Activated T-cell treated with anti-CD3 and anti-CD28 coated beads, Interleukin-2, amount 50 U/mL, for 72 hours (primary cell): ENCODE data around the gene CDKN1A. TPM values are rescaled to one million over a fixed set of nuclear protein-coding genes. Genes with fewer than 3 reads are reported as not detected.
A peak's percentile ranks its signal among the peaks of the same experiment; 100 is the strongest.
"Not testable (repeated sequence)": the region's sequence is repeated elsewhere in the genome, so short reads cannot be mapped to it uniquely, and the experiment has no call there.

Experiments used
- ATAC-seq, 2 donors: fragments of 150-1000 bp; cut with Tn5 transposase; replicated peaks in 1 of 2; 2 replicates each; pipeline ENCODE4 v1.10.0; 2021; ENCODE audit warnings: moderate library complexity in 2 of 2, mild to moderate bottlenecking in 1 of 2
- DNase-seq, 2 donors: peaks; one replicate each; pipeline ENCODE4 v3.0.0; 2021 to 2022; ENCODE audit warnings: mixed read lengths in 1 of 2
- H3K27ac Mint-ChIP-seq: one replicate; pipeline ENCODE4 v1.8.0; 2022; ENCODE audit warnings: mild to moderate bottlenecking, moderate library complexity, mixed read lengths
- H3K27me3 Mint-ChIP-seq: one replicate; pipeline ENCODE4 v1.8.0; 2022; ENCODE audit warnings: low read depth, mixed read lengths
- H3K36me3 Mint-ChIP-seq, 2 donors: one replicate each; pipeline ENCODE4 v1.8.0; 2022; ENCODE audit warnings: mixed read lengths in 2 of 2, mild to moderate bottlenecking in 1 of 2; ENCODE audit not compliant: insufficient read depth in 2 of 2
- H3K4me1 Mint-ChIP-seq: one replicate; pipeline ENCODE4 v1.8.0; 2022; ENCODE audit warnings: low read depth, mixed read lengths
- H3K4me3 Mint-ChIP-seq, 2 donors: one replicate each; pipeline ENCODE4 v1.8.0; 2022; ENCODE audit warnings: mild to moderate bottlenecking in 2 of 2, mixed read lengths in 2 of 2, moderate library complexity in 2 of 2
- H3K9me3 Mint-ChIP-seq, 2 donors: one replicate each; pipeline ENCODE4 v1.8.0; 2022; ENCODE audit warnings: mixed read lengths in 2 of 2
- total RNA-seq, 2 donors: library from RNA; stranded (reverse); gene quantifications; one replicate each; pipeline ENCODE4 v1.2.3, GENCODE V29; 2022

Gene CDKN1A
- total RNA-seq, 2 donors from 2014 or later: 59.9 to 60.4 TPM

DNA sequence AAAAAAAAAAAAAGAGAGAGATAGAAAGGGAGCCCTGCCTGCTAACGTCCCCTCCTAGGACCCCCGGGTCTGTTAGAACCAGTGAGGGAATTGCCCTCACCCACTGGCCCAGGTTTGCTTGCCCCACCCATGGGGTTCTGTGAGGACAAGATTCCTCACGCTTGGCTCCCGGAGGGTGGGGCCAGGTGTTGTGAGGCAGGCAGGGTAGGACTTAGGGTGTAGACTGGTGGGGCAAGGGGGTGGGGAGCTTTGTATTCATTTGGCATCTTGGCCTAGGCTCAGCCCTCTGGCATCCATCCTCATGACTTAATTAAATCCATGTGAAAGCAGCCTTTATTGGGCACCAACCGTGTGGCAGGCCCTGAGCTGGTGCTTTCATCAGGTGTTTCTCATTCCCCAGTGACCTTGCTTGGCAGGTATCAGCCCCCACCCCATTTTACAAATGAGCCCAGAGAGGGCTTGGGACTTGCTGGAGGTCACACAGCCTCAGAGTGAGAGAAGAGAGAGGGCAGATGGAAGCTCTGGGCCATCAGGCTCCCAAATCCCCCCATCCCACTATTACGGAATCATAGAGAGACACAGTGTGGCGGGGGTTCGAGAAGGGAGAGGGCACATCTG, 38.1 kb downstream of the CDKN1A start:
- no peak overlapping the region for H3K27ac Mint-ChIP-seq
- H3K36me3 Mint-ChIP-seq: no peaks in the 10 kb centered on the region
- no peaks in the 10 kb centered on the region for H3K4me1 Mint-ChIP-seq
- ATAC-seq (no peak), DNase-seq (no peak)
- H3K9me3 Mint-ChIP-seq: no peaks in the 10 kb centered on the region
- H3K4me3 Mint-ChIP-seq: no peak overlapping the region
- no peaks in the 10 kb centered on the region for H3K27me3 Mint-ChIP-seq

DNA sequence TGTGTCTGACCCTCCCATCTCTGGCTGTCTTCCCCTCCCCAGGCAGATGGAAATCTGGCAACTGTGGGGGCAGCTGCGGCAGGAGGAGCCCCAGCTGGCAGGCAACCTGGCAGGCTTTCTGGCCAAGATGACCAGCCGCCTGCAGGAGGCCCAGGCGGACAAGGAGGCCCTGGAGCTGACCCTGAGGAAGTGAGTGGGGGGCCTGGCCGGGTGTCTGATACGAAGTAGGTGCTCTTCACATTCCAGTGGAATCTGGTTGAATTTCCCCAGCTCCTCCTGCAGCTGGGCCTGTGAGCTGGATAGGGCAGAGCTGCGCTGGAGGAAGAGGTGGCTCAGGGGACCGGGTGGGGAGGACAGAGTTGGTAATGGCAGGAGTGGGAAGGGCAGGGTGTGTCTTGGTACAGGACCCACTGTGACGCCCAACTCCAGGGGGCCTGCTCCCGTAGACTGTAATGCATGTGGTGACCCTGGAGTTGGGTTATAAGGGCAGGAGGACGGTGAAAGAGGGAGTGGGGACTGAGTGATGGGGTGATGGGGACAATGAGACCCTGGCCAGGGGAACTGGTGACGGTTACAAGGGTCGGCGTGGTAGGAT, 38.8 kb downstream of the CDKN1A start:
- H3K36me3 Mint-ChIP-seq: no peaks in the 10 kb centered on the region
- ATAC-seq: no peak
- no peak overlapping the region for H3K27ac Mint-ChIP-seq
- no peaks in the 10 kb centered on the region for H3K4me1 Mint-ChIP-seq
- H3K9me3 Mint-ChIP-seq: no peaks in the 10 kb centered on the region
- no peak for DNase-seq
- H3K4me3 Mint-ChIP-seq: no peak overlapping the region
- H3K27me3 Mint-ChIP-seq: no peaks in the 10 kb centered on the region

DNA sequence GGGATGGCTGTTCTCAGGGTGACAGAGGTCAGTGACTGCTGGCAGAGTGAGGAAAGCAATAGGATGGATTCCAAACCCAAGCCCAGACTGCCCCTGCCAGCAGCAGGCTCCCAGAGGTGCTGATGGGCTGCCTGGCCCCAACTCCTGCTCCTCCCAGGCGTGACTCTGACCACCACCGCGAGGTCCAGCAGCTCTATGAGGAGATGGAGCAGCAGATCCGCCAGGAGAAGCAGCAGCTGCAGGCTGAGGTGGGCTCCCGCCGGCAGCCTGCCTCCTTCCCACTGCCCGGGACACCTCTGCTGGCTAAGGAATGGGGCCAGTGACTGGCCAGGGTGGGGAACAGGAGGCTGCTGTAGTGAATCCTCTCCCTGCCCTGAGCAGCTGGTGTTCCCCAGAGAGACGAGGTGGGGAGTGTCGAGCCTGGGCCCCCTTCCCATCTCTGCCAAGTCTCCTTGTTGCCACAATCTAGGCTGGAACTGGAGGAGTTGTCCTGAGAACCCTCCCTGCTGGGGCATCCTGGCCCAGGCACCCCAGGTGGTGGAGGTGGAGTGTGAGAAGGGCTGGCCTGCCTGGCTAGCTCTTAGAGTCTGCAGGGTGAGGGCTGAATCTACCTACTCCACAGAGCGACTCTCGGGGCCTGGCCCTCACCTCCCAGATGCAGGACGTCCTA, 39.5 kb downstream of the CDKN1A start:
- DNase-seq (no peak), ATAC-seq (no peak)
- Mint-ChIP-seq H3K4me1 (no peaks in the 10 kb centered on the region), H3K27ac (no peak overlapping the region), H3K4me3 (no peak overlapping the region), H3K27me3 (no peaks in the 10 kb centered on the region), H3K36me3 (no peaks in the 10 kb centered on the region), H3K9me3 (no peaks in the 10 kb centered on the region)

GRCh38 chr6:36718560-36718959, 40.0 kb downstream of the CDKN1A start:
- no peaks in the 10 kb centered on the region for H3K27me3 Mint-ChIP-seq
- H3K36me3 Mint-ChIP-seq: no peaks in the 10 kb centered on the region
- no peak overlapping the region for H3K4me3 Mint-ChIP-seq
- no peaks in the 10 kb centered on the region for H3K4me1 Mint-ChIP-seq
- H3K27ac Mint-ChIP-seq: no peak overlapping the region
- ATAC-seq: no peak
- no peaks in the 10 kb centered on the region for H3K9me3 Mint-ChIP-seq
- no peak for DNase-seq

DNA sequence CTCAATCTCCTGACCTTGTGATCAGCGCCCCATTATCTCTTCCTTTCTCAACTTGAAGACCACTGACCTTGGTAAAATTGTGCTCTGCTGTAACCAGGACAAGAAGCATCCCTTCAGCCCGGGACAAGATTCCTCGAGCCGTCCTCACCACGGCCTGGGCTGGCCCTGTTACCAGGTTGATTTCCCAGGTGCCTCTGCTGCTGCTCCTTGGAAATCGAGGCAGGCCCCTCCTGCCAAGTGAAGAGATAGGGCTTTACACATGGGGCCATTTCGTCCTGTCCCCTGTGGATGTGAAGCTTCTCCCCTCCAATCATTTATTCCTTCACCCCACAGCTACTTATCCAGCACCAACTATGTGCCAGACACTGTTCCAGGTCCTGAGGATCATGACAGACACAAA, 40.6 kb downstream of the CDKN1A start:
- Mint-ChIP-seq H3K27ac (no peak overlapping the region), H3K27me3 (no peaks in the 10 kb centered on the region), H3K4me1 (no peaks in the 10 kb centered on the region), H3K4me3 (no peak overlapping the region), H3K9me3 (no peaks in the 10 kb centered on the region), H3K36me3 (no peaks in the 10 kb centered on the region)
- DNase-seq (no peak), ATAC-seq (no peak)

DNA sequence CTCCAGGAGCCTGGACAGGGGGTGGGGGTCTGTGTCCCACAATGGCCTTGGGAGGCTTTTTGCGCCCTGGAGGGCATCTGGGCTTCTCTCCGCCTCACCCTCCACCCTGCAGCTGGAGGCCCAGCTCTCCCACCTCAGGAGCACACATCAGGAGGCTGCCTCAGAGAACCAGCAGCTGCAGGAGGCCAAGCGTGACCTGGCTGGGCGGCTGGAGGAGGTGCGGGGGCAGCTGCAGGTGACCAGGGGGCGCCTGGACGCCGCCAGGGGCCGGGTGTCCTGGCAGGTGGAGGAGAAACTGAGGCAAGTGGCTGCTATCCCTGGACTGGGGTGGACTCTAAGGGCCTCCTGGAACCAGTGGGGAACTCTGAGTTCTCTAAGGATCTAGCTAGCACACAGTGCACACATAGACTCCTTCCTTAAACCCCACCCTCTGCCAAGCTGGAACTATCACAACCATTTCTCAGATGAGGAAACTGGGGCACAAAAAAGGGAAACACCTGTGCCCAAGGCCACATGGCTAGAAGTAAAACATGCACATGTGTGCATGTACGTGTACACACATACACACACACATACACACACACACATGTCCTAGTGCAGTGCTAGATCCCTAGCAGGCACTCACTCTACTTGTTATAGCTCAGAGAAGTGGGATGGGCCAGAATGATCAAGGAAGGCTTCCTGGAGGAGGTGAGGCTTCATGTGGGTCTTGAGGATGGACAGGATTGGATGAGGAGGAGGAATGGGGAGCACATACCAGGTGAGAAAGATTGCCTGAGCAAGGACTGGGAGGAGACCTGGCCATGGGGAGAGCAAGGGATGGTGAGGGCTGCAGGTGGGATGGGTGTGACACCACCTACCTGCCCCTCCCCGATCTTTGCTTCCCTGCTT, 42.0 kb downstream of the CDKN1A start:
- Mint-ChIP-seq H3K9me3 (no peaks in the 10 kb centered on the region), H3K4me1 (peaks cover 11% of the 10 kb centered on the region), H3K4me3 (no peak overlapping the region), H3K27ac (no peak overlapping the region), H3K36me3 (no peaks in the 10 kb centered on the region), H3K27me3 (no peaks in the 10 kb centered on the region)
- no peak for ATAC-seq
- no peak for DNase-seq

- Mint-ChIP-seq H3K4me3 (no peak overlapping the region), H3K36me3 (no peaks in the 10 kb centered on the region), H3K9me3 (no peaks in the 10 kb centered on the region), H3K27me3 (no peaks in the 10 kb centered on the region), H3K4me1 (peaks cover 15% of the 10 kb centered on the region), H3K27ac (no peak overlapping the region)
- no peak for ATAC-seq
- DNase-seq: no peak
Measured at GRCh38 chr6:36721369-36722140, 43.0 kb downstream of the CDKN1A start.

- H3K27me3 Mint-ChIP-seq: no peaks in the 10 kb centered on the region
- peaks cover 22% of the 10 kb centered on the region for H3K4me1 Mint-ChIP-seq
- ATAC-seq (no peak), DNase-seq (no peak)
- H3K36me3 Mint-ChIP-seq: no peaks in the 10 kb centered on the region
- no peaks in the 10 kb centered on the region for H3K9me3 Mint-ChIP-seq
- H3K27ac Mint-ChIP-seq: no peak overlapping the region
- H3K4me3 Mint-ChIP-seq: no peak overlapping the region
Measured at GRCh38 chr6:36722365-36722764, 43.9 kb downstream of the CDKN1A start.

GRCh38 chr6:36722879-36723278, 44.4 kb downstream of the CDKN1A start:
- Mint-ChIP-seq H3K27ac (no peak overlapping the region), H3K36me3 (no peaks in the 10 kb centered on the region), H3K4me1 (peaks cover 27% of the 10 kb centered on the region), H3K27me3 (no peaks in the 10 kb centered on the region), H3K9me3 (no peaks in the 10 kb centered on the region), H3K4me3 (no peak overlapping the region)
- DNase-seq (no peak), ATAC-seq (no peak)

DNA sequence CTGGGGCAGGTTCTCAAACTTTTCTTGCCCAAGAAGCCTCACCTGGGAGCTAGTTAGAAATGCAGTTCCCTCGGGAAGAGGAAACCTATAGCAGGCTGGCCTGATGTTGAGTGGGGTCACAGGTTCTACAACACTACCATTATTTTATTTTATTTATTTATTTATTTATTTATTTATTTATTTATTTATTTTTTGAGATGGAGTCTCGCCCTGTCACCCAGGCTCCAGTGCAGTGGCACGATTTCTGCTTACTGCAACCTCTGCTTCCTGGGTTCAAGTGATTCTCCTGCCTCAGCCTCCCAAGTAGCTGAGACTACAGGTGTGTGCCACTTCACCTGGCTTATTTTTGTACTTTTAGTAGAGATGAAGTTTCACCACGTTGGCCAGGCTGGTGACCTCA, 45.5 kb downstream of the CDKN1A start:
- H3K4me1 Mint-ChIP-seq: peaks cover 34% of the 10 kb centered on the region
- not testable (repeated sequence) for DNase-seq, H3K4me3 Mint-ChIP-seq

DNA sequence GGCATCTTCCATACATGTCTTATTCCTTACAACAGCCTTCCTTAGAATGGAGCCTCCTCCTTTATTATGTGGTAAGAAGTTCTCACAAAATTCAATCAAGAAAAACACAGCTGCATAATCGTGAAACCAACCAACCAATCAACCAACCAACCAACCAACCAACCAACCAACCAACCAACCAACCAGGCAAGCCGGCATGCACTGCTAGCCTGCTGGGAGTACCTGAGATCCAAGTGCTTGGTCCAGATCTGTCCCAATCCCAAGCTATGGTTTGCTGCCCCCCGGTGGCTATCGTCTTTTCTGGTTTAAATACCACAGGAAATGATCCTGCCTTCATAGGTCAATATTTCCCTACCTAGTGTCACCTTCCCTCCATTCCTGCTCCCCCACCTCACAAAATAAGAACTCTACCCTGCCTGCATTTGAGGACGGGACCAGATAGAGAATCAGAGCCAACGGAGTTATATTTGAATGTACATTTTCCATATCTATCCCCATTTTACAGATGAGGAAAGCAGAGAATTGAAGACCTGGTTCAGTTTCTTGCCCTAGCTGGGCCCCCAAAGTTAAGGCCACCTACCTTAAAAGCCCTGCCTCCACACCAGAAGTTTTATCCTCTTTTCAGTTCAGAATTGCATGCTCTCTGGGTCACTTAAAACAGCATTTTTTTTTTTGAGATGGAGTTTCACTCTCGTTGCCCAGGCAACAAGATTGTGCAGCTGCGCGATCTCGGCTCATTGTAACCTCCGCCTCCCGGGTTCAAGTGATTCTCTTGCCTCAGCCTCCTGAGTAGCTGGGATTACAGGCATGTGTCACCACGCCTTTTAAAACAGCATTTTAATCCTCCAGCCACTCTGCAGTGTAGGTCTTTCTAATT, 46.2 kb downstream of the CDKN1A start:
- no peaks in the 10 kb centered on the region for H3K9me3 Mint-ChIP-seq
- peak; percentile 25 to 49 for ATAC-seq

More for the DNA sequence above, 45.5 kb downstream of the CDKN1A start:
- H3K27ac Mint-ChIP-seq, H3K27me3 Mint-ChIP-seq, H3K36me3 Mint-ChIP-seq, H3K9me3 Mint-ChIP-seq, ATAC-seq: not testable (repeated sequence)

GRCh38 chr6:36725581-36725980, 47.1 kb downstream of the CDKN1A start:
- no peak overlapping the region for H3K4me3 Mint-ChIP-seq
- H3K4me1 Mint-ChIP-seq: peaks cover 34% of the 10 kb centered on the region
- ATAC-seq: no peak
- no peak overlapping the region for H3K27ac Mint-ChIP-seq
- no peak for DNase-seq
- H3K27me3 Mint-ChIP-seq: no peaks in the 10 kb centered on the region
- no peaks in the 10 kb centered on the region for H3K9me3 Mint-ChIP-seq
- no peaks in the 10 kb centered on the region for H3K36me3 Mint-ChIP-seq

More for the DNA sequence above, 46.2 kb downstream of the CDKN1A start:
- H3K27ac Mint-ChIP-seq: no peak overlapping the region
- peak; percentile 66 to 67 for DNase-seq
- H3K4me3 Mint-ChIP-seq: no peak overlapping the region
- no peaks in the 10 kb centered on the region for H3K27me3 Mint-ChIP-seq
- H3K4me1 Mint-ChIP-seq: peaks cover 34% of the 10 kb centered on the region
- no peaks in the 10 kb centered on the region for H3K36me3 Mint-ChIP-seq
